NCI-H2107 (cell line): Measurements from ENCODE around the gene NCL.

Source experiments
- DNase-seq: peaks from one replicate; lab custom pipeline; 2025; lab: John Stamatoyannopoulos, UW

The NCL gene, protein sequence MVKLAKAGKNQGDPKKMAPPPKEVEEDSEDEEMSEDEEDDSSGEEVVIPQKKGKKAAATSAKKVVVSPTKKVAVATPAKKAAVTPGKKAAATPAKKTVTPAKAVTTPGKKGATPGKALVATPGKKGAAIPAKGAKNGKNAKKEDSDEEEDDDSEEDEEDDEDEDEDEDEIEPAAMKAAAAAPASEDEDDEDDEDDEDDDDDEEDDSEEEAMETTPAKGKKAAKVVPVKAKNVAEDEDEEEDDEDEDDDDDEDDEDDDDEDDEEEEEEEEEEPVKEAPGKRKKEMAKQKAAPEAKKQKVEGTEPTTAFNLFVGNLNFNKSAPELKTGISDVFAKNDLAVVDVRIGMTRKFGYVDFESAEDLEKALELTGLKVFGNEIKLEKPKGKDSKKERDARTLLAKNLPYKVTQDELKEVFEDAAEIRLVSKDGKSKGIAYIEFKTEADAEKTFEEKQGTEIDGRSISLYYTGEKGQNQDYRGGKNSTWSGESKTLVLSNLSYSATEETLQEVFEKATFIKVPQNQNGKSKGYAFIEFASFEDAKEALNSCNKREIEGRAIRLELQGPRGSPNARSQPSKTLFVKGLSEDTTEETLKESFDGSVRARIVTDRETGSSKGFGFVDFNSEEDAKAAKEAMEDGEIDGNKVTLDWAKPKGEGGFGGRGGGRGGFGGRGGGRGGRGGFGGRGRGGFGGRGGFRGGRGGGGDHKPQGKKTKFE

GRCh38 chr2:231463698-231464575 lies at the start of gene NCL:
Gene NCL, minus strand, starts transcription at chr2:231464484. Its CDS starts 131 bp downstream, at chr2:231464353.
- DNase-seq: peak; percentile 79

- no peak for DNase-seq
Observed at GRCh38 chr2:231513746-231514224, 49.5 kb upstream of the NCL start.

- DNase-seq: no peak
Observed at GRCh38 chr2:231512222-231512621, 47.9 kb upstream of the NCL start.

DNA sequence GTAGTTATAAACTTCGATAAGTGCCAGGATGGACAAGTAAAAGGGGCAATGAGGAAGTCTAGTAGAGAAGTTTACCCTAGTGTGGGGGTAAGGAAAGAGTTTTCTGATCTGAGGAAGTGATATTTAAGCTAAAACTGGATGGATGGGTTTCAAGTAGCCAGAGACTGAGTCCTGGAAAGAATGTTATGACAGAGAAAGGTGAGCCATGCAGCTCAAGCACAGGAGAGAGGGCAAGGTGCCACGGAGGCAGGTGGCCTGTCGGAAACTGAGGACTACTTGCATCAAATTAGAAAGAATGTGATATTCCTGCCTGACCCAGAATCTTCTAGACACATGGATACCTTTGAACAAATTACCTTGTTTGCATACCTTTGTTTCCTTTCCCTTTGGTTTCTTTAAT lies 39.5 kb upstream of the NCL start:
- DNase-seq: no peak

GRCh38 chr2:231502596-231502995 lies 38.3 kb upstream of the NCL start:
- no peak for DNase-seq

GRCh38 chr2:231497651-231498050 lies 33.4 kb upstream of the NCL start:
- no peak for DNase-seq

DNA sequence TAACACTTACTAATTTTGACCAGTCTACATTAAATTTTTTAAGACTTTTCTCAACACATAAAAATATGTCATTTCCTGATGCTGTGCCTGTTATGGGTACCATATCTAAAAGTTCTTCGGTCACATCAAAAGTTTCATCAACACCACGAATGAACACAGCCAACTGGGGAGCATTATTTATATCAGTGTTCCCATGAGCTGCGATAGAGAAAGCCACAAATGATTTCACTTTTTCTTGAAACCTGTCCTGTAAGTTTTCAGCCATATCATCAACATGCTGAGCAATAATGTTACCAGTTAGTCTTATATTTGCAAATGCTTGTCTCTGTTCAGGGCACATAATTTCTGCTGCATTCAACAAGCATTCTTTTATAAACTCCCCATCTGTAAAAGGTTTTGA lies 30.4 kb upstream of the NCL start:
- DNase-seq: no peak

DNA sequence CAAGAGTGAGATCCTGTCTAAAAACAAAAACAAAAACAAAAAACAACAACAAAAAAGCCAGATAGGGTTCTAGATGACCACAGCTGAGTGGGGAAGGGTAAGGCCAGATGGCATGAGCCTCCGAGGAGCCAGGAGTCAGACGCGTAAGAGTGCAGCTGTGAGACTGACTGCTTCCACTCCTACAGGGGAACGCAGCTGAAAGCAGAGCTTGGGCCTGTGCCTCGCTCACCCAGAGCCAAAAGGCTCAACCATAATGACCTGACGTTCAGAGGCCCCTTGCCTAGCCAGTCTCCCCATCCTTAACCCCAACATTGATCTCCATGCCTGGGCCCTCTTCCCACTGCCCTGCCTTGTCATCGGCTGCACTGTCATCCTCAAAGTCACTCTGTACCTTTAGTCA lies 26.5 kb upstream of the NCL start:
- DNase-seq: no peak

DNA sequence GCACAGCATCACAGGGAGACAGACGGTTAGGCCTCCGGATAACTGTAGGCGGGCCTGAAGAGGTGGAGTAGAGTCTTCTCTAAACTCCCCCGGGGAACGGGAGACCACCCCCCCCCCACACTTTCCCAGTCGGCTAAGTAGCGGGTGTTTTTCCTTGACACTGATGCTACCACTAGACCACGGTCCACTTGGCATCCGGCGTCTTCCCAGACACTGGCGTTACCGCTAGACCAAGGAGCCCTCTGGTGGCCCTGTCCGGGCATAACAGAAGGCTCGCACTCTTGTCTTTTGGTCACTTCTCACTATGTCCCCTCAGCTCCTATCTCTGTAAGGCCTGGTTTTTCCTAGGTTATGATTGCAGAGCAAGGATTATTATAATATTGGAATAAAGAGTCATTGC lies 25.7 kb upstream of the NCL start:
- DNase-seq: no peak

DNA sequence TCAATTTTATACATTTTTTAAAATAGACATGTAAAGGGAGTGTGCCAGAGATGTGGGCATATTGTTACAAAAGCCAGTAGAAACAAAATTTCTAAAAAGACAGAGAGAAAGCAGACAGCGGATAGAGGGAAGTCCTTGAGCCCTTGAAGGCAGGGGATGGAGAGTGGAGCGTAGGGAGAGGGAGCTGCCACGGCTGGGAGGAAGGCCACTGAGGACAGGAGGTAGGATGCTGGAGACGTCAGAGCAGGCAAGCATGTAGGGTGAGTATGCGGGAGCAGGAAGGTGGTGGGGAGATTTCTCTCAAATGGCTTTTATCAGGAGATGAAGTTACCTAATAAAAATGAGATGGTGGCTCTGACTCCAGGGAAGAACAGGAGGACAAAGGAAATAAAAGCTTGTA lies 24.0 kb upstream of the NCL start:
- DNase-seq: no peak

DNA sequence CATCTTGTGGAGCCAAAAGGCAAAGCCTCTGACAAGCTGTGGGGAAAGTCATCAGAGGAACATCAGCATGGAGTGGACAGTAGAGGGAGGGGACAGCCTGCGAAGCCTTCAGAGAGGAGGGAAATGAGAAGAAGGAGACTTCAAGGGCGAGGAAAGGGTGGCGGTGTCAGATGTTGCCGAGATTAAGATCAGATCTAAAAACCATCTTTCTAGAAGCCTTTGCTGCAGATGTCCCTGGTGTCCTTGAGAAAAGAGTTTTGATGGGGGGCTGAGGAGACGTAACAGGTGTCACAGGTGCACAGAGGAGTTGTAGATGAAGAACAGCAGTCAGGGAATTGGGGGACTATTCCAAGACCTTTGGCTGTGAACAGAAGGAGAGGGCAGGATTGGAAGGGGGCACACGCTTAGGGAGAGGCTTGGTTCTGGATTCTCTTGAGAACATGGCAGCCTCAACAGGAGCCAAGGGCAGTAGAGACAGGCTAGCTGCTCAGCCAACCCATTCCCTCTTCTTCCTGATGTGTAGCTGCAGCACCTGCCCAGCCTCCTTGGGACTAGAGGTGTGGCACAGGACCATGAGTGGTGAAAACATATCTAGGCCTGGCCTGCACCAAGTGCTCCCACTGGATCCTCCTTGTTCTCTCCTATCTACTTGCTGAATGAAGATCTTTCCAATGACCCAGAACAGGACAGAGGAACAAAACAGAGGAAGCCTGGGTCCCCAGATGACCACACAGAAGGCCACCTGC lies 22.7 kb upstream of the NCL start:
- no peak for DNase-seq

DNA sequence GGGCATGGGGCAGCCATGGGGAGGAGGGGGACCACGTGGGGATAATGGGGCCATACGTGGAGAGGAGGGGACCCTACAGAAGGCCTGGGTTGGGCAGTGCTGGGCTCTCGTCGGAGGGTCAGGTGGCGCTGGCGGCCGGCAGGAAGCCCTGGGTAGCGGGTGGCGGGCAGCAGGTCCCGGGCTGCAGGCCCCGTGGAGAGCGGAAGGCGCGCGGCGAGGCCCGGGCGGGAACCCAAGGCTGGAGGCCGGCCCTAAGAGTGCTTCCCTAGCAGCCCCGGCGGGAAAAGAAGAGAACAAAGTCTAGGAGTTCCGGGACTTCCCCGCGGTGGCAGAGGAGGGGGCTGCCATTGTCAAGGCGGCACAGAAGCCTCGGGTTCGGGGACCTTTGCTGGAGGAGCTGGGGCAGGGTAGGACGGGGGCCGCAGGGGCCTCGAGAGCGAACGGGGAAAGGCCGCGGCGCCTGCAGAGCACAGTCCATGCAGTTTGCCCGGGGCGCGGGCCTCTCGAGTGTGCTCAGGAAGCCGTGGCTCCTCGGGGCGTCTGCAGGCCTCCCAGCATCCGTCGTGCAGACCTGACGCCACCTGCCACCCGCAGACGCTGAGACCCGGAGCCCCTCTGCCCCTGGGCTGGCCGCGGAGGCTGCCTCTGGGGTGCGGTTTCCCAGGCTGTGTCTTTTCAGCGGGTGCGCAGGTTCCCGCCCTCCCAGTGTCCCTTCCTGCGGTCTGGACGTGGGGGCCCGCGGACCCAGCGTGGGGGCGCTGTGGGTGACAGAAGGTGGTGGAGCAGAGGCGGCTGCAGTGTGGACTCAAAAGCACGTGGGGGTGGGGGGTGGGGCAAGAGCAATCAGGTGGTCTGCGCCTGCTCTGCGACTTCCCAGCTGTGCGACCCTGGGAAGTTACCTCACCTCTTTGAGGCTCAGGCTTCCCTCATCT lies 19.4 kb upstream of the NCL start:
- no peak for DNase-seq

DNA sequence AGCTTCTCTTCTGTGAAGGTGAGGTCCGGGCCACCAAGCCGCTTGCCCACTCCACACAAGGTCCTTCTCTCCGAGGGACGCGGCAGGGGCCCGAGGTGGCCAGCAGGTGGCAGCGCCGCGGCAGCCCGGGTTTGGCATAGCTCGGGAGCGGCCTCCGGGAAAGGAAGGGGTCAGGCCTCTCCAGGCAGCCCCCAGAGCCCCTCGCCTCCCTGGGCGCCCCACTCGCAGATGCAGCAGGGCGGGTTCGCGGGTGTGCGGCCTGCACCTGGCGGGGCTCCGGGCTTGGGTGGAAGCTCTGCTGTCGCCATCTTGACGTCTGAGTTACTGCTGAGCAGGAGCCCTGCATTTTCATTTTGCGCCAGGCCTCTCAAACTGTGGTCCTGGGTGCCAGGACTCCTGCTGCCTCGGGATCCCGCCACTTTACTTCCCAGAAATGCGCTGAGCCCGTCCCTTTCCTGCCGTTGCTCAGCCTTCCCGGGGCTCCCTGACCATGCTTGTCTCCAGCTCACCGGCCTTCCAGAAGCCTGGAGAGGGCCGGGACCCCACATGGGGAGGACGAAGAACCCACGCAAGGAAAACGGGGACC lies 18.6 kb upstream of the NCL start:
- DNase-seq: no peak

DNA sequence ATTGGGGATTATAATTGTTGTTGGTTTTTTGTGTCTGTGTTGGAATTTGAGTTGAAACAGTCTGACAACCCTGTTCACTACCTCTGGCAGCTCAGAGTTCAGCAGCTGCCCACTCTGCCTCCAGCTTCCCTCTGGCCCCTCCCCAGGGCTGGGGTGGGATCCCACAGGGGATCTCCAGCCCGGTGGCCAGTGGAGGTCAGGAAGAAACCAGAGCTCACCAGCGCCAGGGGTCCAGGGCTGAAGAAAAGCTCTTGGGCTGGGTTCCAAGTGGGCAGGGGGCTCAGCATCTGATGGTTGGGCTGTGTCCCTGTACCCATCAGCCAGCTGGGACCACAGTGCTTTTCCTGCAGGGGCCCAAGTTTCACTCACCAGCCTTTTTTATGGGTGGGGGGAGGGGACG lies 16.5 kb upstream of the NCL start:
- DNase-seq: no peak

- no peak for DNase-seq
Observed at GRCh38 chr2:231479455-231479854, 15.2 kb upstream of the NCL start.

DNA sequence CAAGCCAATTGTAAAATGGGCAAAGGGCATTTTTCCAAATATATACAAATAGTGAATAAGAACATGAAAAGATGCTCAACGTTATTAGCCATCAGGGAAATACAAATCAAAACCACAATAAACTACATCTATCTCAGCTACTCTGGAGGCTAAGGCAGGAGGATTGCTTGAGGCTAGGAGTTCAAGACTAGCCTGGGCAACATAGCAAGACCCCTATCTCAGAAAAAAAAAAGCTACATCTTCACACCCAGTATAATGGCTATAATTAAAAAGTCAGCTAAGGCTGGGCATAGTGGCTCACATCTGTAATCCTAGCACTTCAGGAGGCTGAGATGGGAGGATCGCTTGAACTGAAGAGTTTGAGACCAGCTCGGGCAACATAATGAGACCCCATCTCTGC lies 12.6 kb upstream of the NCL start:
- no peak for DNase-seq

DNA sequence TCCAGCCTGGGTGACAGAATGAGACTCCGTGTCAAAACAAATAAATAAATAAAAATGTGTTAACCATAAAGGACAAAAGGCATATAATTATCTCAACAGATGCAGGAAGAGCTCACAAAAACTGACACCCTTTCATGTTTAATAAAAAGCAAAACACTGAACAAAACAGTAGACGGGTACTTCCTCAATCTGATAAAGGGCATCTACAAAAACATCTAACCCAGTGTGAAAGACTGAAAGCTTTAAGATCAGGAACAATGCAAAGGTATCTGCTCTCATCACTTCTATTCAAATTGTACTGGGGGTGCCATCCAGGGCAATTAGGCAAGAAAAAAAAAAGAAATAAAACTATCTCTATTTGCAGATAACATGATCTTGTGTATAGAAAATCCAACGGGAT lies 11.7 kb upstream of the NCL start:
- DNase-seq: no peak

- DNase-seq: no peak
Observed at GRCh38 chr2:231472816-231473215, 8.5 kb upstream of the NCL start.

DNA sequence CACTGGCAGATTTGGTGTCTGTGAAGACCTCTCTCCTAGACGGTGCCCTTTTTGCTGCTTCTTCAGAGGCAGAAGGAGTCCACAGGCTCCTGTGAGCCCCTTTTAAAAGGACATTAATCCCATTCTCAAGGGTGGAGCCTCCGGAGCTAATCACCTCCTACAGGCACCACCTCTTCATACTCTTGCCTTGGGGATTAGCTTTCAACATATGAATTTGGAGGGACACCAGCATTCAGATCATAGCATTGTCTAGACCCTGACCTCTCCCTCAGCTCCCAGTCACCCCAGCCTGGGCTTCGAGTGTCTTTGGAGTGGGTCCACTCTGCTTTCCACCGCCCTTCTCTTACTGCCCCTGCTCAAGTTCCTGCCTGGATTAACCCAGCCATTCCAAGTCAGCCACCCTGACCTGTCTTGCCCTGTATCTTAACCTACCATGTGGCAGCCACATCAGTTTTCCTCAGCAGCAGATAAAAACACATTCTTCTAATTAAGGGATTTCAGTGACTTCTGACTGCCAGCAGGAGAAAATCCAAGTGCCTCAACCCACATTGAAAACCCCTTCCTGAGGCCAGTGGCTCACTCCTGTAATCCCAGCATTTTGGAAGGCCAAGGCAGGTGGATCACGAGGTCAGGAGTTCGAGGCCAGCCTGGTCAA lies 6.1 kb upstream of the NCL start:
- no peak for DNase-seq

DNA sequence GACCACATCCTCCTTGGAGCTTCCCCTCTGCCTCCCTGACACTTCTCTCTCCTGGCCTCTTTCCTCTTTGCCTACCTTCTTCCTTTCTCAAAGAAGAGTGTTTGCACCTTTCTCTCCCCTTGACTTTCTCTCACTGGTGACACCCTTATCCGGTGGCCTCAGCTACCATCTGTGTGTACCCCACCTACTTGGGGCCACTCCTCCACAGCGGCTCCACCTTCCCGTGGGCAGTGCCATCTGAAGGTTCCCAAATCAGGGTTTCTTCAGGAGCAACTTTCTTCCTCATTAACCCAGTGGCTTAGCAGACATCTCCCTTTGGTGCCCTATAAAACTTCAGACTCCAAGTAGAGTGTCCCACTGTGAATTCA lies 5.3 kb upstream of the NCL start:
- no peak for DNase-seq
